Neural crest cell (in vitro differentiated cells): ENCODE measurements around the gene CMIP. TPM values are rescaled to one million over a fixed set of nuclear protein-coding genes. Genes with fewer than 3 reads are reported as not detected.

Experiments used
- DNase-seq: peaks from one replicate; pipeline ENCODE4 v3.0.0; 2021; ENCODE audit warnings: low read depth, mixed read lengths, low spot score
- H3K27ac Mint-ChIP-seq: one replicate; pipeline ENCODE4 v1.8.0; 2021; ENCODE audit warnings: mild to moderate bottlenecking, mixed read lengths; ENCODE audit not compliant: unreplicated experiment
- H3K27me3 Mint-ChIP-seq: 2 replicates; pipeline ENCODE4 v1.8.0; 2021; ENCODE audit warnings: low read depth, mild to moderate bottlenecking, mixed read lengths
- H3K36me3 Mint-ChIP-seq: 2 replicates; pipeline ENCODE4 v1.8.0; 2021; ENCODE audit warnings: low read depth, mild to moderate bottlenecking, mixed read lengths
- H3K4me1 Mint-ChIP-seq: 2 replicates; pipeline ENCODE4 v1.8.0; 2021; ENCODE audit warnings: mixed read lengths
- H3K4me3 Mint-ChIP-seq: one replicate; pipeline ENCODE4 v1.8.0; 2021; ENCODE audit warnings: mild to moderate bottlenecking, mixed read lengths
- H3K9me3 Mint-ChIP-seq: 2 replicates; pipeline ENCODE4 v1.8.0; 2021; ENCODE audit warnings: mixed read lengths
- CTCF ChIP-seq: fragments of 200-600 bp; sonication (generic); conservative IDR thresholded peaks from 2 replicates; pipeline ENCODE4 v1.5.0; 2021; ENCODE audit warnings: antibody characterized with exemption, mild to moderate bottlenecking
- total RNA-seq: library from RNA; stranded (reverse); gene quantifications from 2 replicates; pipeline ENCODE4 v1.2.1, GENCODE V29; 2021

Gene CMIP
- total RNA-seq, 1 donor from 2014 or later: 41.2 TPM

GRCh38 chr16:81445966-81446906, 1.6 kb downstream of the CMIP start:
- H3K36me3 Mint-ChIP-seq: no peaks in the 10 kb centered on the region
- H3K27me3 Mint-ChIP-seq: peaks cover 26% of the 10 kb centered on the region
- peak overlapping the region; percentile 36 for H3K27ac Mint-ChIP-seq
- peaks cover 43% of the 10 kb centered on the region for H3K4me1 Mint-ChIP-seq
- H3K9me3 Mint-ChIP-seq: no peaks in the 10 kb centered on the region
- no peak for DNase-seq
- no peak for TF ChIP-seq CTCF
- peak overlapping the region; percentile 91 for H3K4me3 Mint-ChIP-seq

- H3K4me1 Mint-ChIP-seq: peaks cover 50% of the 10 kb centered on the region
- peaks cover 21% of the 10 kb centered on the region for H3K27me3 Mint-ChIP-seq
- H3K36me3 Mint-ChIP-seq: no peaks in the 10 kb centered on the region
- DNase-seq: no peak
- TF ChIP-seq CTCF: no peak
- no peaks in the 10 kb centered on the region for H3K9me3 Mint-ChIP-seq
- no peak overlapping the region for H3K27ac Mint-ChIP-seq
- peak overlapping the region; percentile 91 for H3K4me3 Mint-ChIP-seq
Observed at GRCh38 chr16:81446907-81447268, 2.3 kb downstream of the CMIP start.

- no peak for DNase-seq
- no peak for TF ChIP-seq CTCF
- no peaks in the 10 kb centered on the region for H3K36me3 Mint-ChIP-seq
- peaks cover 56% of the 10 kb centered on the region for H3K4me1 Mint-ChIP-seq
- peak overlapping the region; percentile 91 for H3K4me3 Mint-ChIP-seq
- no peak overlapping the region for H3K27ac Mint-ChIP-seq
- peaks cover 14% of the 10 kb centered on the region for H3K27me3 Mint-ChIP-seq
- no peaks in the 10 kb centered on the region for H3K9me3 Mint-ChIP-seq
Observed at GRCh38 chr16:81447383-81448101, 2.9 kb downstream of the CMIP start.

GRCh38 chr16:81448154-81449131, 3.8 kb downstream of the CMIP start:
- H3K27me3 Mint-ChIP-seq: peaks cover 5% of the 10 kb centered on the region
- H3K27ac Mint-ChIP-seq: no peak overlapping the region
- TF ChIP-seq CTCF: no peak
- DNase-seq: no peak
- H3K36me3 Mint-ChIP-seq: no peaks in the 10 kb centered on the region
- H3K4me1 Mint-ChIP-seq: peaks cover 62% of the 10 kb centered on the region
- peak overlapping the region; percentile 84 for H3K4me3 Mint-ChIP-seq
- H3K9me3 Mint-ChIP-seq: no peaks in the 10 kb centered on the region

- H3K27ac Mint-ChIP-seq: no peak overlapping the region
- H3K36me3 Mint-ChIP-seq: no peaks in the 10 kb centered on the region
- H3K9me3 Mint-ChIP-seq: no peaks in the 10 kb centered on the region
- peaks cover 57% of the 10 kb centered on the region for H3K4me1 Mint-ChIP-seq
- H3K27me3 Mint-ChIP-seq: no peaks in the 10 kb centered on the region
- peak overlapping the region; percentile 84 for H3K4me3 Mint-ChIP-seq
- DNase-seq: no peak
- TF ChIP-seq CTCF: no peak
Observed at GRCh38 chr16:81449241-81449640, 4.6 kb downstream of the CMIP start.
